GM12891 (cell line): ENCODE results near the gene COL18A1.
"Not testable (repeated sequence)": the region's sequence is repeated elsewhere in the genome, so short reads cannot be mapped to it uniquely, and the experiment has no call there.

Experiments
- DNase-seq: peaks from one replicate; pipeline ENCODE4 v3.0.0; 2011; ENCODE audit warnings: low spot score; ENCODE audit not compliant: insufficient read length
- FAIRE-seq: peaks from 2 replicates; lab custom pipeline; 2011; peaks lifted over from hg19 to GRCh38; lab: Jason Lieb, UNC
- PAX5 ChIP-seq: IDR thresholded peaks from 2 replicates; pipeline ENCODE4 v1.6.1; 2011; ENCODE audit warnings: low read length, moderate library complexity, mild to moderate bottlenecking; ENCODE audit not compliant: insufficient read depth, severe bottlenecking
- POLR2A ChIP-seq: IDR thresholded peaks from 2 replicates; pipeline ENCODE4 v1.6.1; 2011; ENCODE audit warnings: low read depth, low read length, control low read depth
- POLR2AphosphoS5 ChIP-seq: IDR thresholded peaks from 2 replicates; pipeline ENCODE4 v1.6.1; 2011; ENCODE audit warnings: low read depth, low read length, control low read depth
- POU2F2 ChIP-seq: IDR thresholded peaks from 2 replicates; pipeline ENCODE4 v1.6.1; 2011; ENCODE audit warnings: low read depth, mild to moderate bottlenecking, control low read depth, low read length, moderate library complexity
- SPI1 ChIP-seq: IDR thresholded peaks from 2 replicates; pipeline ENCODE4 v1.6.1; 2011; ENCODE audit warnings: low read depth, low read length, control low read depth
- TAF1 ChIP-seq: IDR thresholded peaks from 2 replicates; pipeline ENCODE4 v1.6.1; 2011; ENCODE audit warnings: low read depth, low read length, control low read depth

The COL18A1 gene

GRCh38 chr21:45556645-45557615, 152.0 kb downstream of the COL18A1 start:
- no peak for TF ChIP-seq TAF1
- no peak for FAIRE-seq
- DNase-seq: no peak

- TF ChIP-seq PAX5: no peak
- TF ChIP-seq POLR2AphosphoS5: no peak
- TF ChIP-seq POLR2A: no peak
- no peak for TF ChIP-seq SPI1
- DNase-seq (no peak), FAIRE-seq (no peak)
Observed at GRCh38 chr21:45557616-45558043, 152.7 kb downstream of the COL18A1 start.

GRCh38 chr21:45558044-45558721, 153.2 kb downstream of the COL18A1 start:
- FAIRE-seq: no peak
- TF ChIP-seq POLR2AphosphoS5: no peak
- TF ChIP-seq POU2F2: no peak
- TF ChIP-seq TAF1: no peak
- TF ChIP-seq PAX5: no peak
- TF ChIP-seq SPI1: no peak
- TF ChIP-seq POLR2A: no peak
- no peak for DNase-seq

- no peak for DNase-seq
- no peak for TF ChIP-seq TAF1
- no peak for TF ChIP-seq POLR2A
- TF ChIP-seq PAX5: no peak
- TF ChIP-seq POLR2AphosphoS5: no peak
- no peak for FAIRE-seq
Observed at GRCh38 chr21:45559216-45560105, 154.5 kb downstream of the COL18A1 start.

GRCh38 chr21:45560106-45561021, 155.4 kb downstream of the COL18A1 start:
- FAIRE-seq (no peak), DNase-seq (no peak)
- TF ChIP-seq PAX5 (no peak), SPI1 (no peak), TAF1 (no peak), POLR2A (no peak), POLR2AphosphoS5 (no peak), POU2F2 (no peak)

GRCh38 chr21:45561241-45561640, 156.3 kb downstream of the COL18A1 start:
- FAIRE-seq, DNase-seq: not testable (repeated sequence)

- TF ChIP-seq TAF1: no peak
- TF ChIP-seq POU2F2: no peak
- TF ChIP-seq SPI1: no peak
- TF ChIP-seq PAX5: no peak
- no peak for TF ChIP-seq POLR2A
- no peak for TF ChIP-seq POLR2AphosphoS5
- no peak for DNase-seq
- no peak for FAIRE-seq
Observed at GRCh38 chr21:45562402-45562801, 157.4 kb downstream of the COL18A1 start.

GRCh38 chr21:45562965-45563364, 158.0 kb downstream of the COL18A1 start:
- FAIRE-seq (no peak), DNase-seq (no peak)
- TF ChIP-seq TAF1: no peak
- TF ChIP-seq PAX5: no peak
- no peak for TF ChIP-seq POLR2AphosphoS5
- no peak for TF ChIP-seq POU2F2
